HFFc6 (cell line): ENCODE results near the gene LPAR1. TPM values are rescaled to one million over a fixed set of nuclear protein-coding genes. Genes with fewer than 3 reads are reported as not detected.

Experiments used
- DNase-seq: peaks from one replicate; pipeline ENCODE4 v3.0.0-alpha.2; 2018
- H3K27ac Mint-ChIP-seq: 2 replicates; pipeline ENCODE4 v1.8.0; 2020; ENCODE audit warnings: mild to moderate bottlenecking, mixed read lengths
- H3K27me3 Mint-ChIP-seq: 2 replicates; pipeline ENCODE4 v1.8.0; 2021; ENCODE audit warnings: mild to moderate bottlenecking, moderate library complexity, mixed read lengths; ENCODE audit not compliant: insufficient read depth
- H3K36me3 Mint-ChIP-seq: 2 replicates; pipeline ENCODE4 v1.8.0; 2021; ENCODE audit warnings: low read depth, mixed read lengths
- H3K4me1 Mint-ChIP-seq: 2 replicates; pipeline ENCODE4 v1.8.0; 2020; ENCODE audit warnings: low read depth, mixed read lengths
- H3K4me3 Mint-ChIP-seq: 2 replicates; pipeline ENCODE4 v1.8.0; 2020; ENCODE audit warnings: mild to moderate bottlenecking, moderate library complexity, mixed read lengths
- H3K9me3 Mint-ChIP-seq: 2 replicates; pipeline ENCODE4 v1.8.0; 2020; ENCODE audit warnings: mild to moderate bottlenecking, mixed read lengths
- total RNA-seq, 6 experiments: library from RNA; stranded (reverse); fragmentation: NEBNext Ultra II Directional; extraction: Animal tissue kit (Norgen Biotek cat#: 25700); gene quantifications; 2 replicates in 1 of 6; 3 replicates in 5 of 6; pipeline ENCODE4 v1.2.3, GENCODE V29; 2021
- TF ChIP-seq, protein P1 (sequence below): fragments of 200-600 bp; sonication (generic); IDR thresholded peaks from 2 replicates; pipeline ENCODE4 v1.5.0; 2021; ENCODE audit warnings: antibody characterized with exemption, mild to moderate bottlenecking

The LPAR1 gene
- total RNA-seq, 6 experiments from 2014 or later: 70.6 to 148 (median 123) TPM

- Mint-ChIP-seq H3K36me3 (peaks cover 64% of the 10 kb centered on the region), H3K4me3 (no peak overlapping the region), H3K27me3 (no peaks in the 10 kb centered on the region; the same call in 1 of the 2 replicates), H3K4me1 (peaks cover 8% of the 10 kb centered on the region), H3K9me3 (peaks cover 50% of the 10 kb centered on the region), H3K27ac (no peak overlapping the region)
- no peak for DNase-seq
- TF ChIP-seq, protein P1, sequence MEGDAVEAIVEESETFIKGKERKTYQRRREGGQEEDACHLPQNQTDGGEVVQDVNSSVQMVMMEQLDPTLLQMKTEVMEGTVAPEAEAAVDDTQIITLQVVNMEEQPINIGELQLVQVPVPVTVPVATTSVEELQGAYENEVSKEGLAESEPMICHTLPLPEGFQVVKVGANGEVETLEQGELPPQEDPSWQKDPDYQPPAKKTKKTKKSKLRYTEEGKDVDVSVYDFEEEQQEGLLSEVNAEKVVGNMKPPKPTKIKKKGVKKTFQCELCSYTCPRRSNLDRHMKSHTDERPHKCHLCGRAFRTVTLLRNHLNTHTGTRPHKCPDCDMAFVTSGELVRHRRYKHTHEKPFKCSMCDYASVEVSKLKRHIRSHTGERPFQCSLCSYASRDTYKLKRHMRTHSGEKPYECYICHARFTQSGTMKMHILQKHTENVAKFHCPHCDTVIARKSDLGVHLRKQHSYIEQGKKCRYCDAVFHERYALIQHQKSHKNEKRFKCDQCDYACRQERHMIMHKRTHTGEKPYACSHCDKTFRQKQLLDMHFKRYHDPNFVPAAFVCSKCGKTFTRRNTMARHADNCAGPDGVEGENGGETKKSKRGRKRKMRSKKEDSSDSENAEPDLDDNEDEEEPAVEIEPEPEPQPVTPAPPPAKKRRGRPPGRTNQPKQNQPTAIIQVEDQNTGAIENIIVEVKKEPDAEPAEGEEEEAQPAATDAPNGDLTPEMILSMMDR: no peak
These were observed 181.5 kb downstream of the LPAR1 start for GRCh38 chr9:110856772-110857171.

DNA sequence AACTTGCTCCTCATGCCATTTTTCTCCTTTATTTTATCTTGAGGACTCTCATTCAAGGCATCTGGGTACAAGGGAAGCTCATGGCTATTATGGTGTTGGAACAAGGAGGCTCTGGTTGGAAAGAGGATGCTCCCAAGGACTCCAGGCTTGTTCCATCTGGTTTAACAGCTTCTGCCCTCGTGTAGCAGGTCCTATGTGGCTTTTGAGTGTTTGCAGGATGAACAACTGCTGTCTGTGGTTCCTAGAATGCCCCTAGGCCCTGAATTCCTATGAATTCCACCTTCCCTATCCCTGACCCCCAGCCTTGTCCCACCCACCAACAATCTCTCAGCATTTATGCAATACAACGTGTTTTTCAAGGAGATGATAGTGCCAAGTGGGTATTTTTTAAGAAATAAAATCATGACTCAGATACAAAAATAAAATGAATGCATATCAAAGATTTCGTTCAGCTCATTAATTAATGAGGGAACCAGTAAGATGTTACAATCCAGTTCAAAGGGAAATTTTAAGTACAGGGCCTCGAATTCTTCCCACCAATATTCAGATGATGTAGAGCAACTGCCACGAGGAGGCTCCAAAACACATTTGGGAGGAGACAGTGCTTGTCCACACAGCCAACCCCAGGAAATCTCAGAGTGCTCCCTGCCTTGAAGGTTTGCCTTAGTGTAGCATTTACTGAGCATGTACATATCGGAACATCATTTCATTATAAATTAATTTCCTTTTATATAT lies 187.7 kb downstream of the LPAR1 start:
- Mint-ChIP-seq H3K4me1 (peaks cover 35% of the 10 kb centered on the region), H3K4me3 (no peak overlapping the region), H3K36me3 (peaks cover 21% of the 10 kb centered on the region), H3K9me3 (peaks cover 11% of the 10 kb centered on the region), H3K27me3 (no peaks in the 10 kb centered on the region), H3K27ac (no peak overlapping the region)
- no peak for DNase-seq
- TF ChIP-seq, protein P1: no peak

GRCh38 chr9:110847671-110848070 lies 190.6 kb downstream of the LPAR1 start:
- Mint-ChIP-seq H3K36me3 (peaks cover 21% of the 10 kb centered on the region; the same call in 1 of the 2 replicates), H3K27ac (peak overlapping the region; percentile 71), H3K27me3 (no peaks in the 10 kb centered on the region), H3K4me3 (peak overlapping the region; percentile 49), H3K4me1 (peaks cover 64% of the 10 kb centered on the region), H3K9me3 (no peaks in the 10 kb centered on the region)
- TF ChIP-seq, protein P1: no peak
- no peak for DNase-seq

- Mint-ChIP-seq H3K4me3 (no peak overlapping the region), H3K27me3 (no peaks in the 10 kb centered on the region), H3K9me3 (no peaks in the 10 kb centered on the region), H3K4me1 (peaks cover 74% of the 10 kb centered on the region), H3K27ac (no peak overlapping the region), H3K36me3 (peaks cover 21% of the 10 kb centered on the region; the same call in 1 of the 2 replicates)
- TF ChIP-seq, protein P1: no peak
- DNase-seq: no peak
These were observed 192.1 kb downstream of the LPAR1 start for GRCh38 chr9:110846215-110846614.

DNA sequence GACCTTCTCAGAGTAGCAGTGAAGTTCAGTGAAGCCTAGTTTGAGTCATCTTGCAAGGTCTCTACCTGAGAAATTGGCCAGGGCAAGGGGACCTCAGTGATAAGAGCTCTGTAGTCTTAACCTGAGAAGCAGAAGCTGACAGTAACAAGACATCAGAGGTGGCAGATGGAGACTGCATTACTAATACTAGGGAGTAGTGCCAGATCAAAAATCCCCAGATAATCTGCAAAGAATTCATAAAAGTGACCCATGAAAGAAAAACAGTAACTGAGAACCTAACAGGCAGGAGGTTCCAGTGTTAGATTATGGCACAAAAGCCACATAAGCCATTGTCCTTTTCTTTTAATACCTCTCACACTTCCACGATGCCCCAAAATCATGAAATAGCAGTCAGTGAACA lies 194.1 kb downstream of the LPAR1 start:
- no peak for DNase-seq
- Mint-ChIP-seq H3K27me3 (no peaks in the 10 kb centered on the region), H3K27ac (peak overlapping the region; percentile 80; the same call in 1 of the 2 replicates), H3K36me3 (peaks cover 19% of the 10 kb centered on the region), H3K9me3 (peaks cover 5% of the 10 kb centered on the region), H3K4me3 (no peak overlapping the region), H3K4me1 (peaks cover 86% of the 10 kb centered on the region)
- TF ChIP-seq, protein P1: no peak
